TTC549 (cell line): ENCODE data around the gene NDUFAF5.
A peak's percentile ranks its signal among the peaks of the same experiment; 100 is the strongest.

Source experiments
- FAIRE-seq: peaks from 2 replicates; lab custom pipeline; 2012; peaks lifted over from hg19 to GRCh38; lab: Jason Lieb, UNC

The NDUFAF5 gene

DNA sequence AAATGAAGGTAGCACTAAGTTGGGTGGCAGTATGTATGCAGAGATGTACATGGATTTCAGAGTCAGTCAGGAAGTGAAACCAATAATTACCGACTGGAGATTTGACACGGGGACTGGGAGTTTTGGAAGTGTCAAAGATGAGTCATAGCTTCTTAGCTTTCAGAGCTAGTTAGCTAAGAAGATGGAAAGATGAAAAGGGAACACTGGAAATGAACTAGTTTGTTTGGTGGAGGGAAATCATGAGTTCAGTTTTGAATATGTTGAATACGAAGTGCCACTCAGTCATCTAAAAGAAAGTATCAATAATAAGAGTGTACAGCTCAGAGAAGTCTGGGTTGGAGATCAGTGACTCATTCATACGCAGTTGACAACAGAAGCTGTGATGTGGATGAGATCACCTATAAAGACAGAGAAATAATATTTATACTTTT lies 7.6 kb upstream of the NDUFAF5 start:
- FAIRE-seq: no peak

DNA sequence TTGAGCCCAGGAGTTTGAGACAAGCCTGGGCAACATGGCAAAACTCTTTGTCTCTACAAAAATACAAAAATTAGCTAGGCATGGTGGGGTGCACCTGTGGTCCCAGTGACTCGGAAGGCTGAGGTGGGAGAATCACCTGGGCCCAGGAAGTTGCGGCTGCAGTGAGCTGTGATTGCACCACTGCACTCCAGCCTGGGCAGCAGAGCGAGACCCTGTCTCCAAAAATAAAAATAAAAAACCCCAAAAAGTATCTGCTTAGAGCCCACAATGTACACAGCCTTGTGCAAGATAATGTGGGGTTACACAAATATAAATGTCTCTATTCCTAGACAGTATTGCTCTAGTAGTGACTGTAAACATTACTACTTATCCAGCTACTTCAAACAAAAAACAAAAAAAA lies 6.0 kb upstream of the NDUFAF5 start:
- no peak for FAIRE-seq

DNA sequence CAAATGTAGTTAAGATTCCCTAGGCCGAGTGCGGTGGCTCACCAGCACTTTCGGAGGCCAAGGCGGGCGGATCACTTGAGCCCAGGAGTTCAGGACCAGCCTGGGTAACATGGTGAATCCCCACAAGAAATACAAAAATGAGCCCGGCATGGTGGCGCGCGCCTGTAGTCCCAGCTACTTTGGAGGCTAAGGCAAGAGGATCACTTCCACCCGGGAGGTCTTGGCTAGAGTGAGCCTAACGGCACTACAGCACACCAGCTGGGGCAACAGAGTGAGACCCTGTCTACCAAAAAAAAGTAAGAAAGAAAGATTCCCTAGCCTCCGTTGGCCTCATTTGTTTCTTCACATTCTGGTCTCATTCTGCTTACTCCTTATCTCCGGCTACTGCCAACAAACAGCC lies 1.3 kb upstream of the NDUFAF5 start:
- no peak for FAIRE-seq

DNA sequence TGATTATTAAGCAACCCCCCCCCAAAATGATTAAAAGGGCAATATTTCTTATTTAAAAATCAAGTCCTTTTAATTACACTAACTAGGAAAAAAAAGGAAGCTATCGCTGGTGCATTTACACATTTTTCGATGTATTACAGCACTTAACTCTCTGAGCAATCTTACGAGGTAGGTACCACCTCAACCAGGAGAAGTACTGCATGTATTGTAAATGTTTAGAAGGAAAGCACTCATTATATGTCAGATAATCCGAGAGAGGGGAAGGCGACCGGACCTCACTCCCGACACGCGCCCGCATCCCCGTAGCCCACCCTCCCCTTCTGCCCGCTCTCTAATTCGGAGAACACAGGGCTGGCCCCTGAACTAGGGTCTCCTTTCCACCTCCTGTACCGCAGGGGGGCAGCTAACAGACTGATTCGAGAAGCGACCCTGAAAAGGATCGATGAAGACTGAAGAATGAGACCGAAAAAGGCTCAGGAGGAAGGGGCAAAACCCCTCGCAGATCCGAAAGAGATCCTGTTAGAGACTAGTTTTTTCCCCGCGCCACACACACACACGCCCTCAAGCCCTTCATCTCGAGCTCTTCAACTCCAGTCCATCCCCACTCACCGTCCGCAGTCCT lies 446 bp upstream of the NDUFAF5 start:
- FAIRE-seq: no peak

DNA sequence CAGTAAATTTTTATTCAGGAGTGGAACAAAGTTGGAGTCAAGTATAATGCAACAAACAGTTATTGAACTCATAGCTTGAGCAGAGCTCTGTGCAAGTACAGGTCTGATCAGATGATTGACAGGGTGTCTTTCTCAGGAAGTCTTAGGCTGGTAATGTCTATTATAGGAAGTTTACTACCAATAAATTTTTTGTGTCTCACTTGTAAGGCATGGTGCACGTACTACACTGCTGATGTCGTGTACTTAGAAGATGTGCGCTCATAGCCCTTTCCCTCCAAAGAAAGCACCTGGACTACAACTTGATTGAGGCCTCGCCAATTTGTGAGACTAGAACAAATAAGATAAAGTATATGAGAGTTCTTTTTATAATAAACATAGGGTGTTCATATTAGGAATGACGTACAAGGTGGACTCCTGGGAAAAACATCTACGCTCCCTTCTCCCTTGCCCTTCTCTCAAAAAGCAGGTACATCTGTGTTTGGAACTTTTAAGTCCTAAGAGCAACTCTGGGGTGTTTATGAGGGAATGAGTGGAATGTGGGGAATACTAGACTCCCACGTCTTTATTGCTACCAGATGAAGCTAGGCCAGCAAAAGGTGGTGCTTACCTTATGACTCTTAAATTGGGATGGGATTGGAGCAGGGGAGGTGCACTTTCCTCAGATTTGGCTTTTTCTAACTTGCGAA lies 1.5 kb downstream of the NDUFAF5 start:
- no peak for FAIRE-seq

DNA sequence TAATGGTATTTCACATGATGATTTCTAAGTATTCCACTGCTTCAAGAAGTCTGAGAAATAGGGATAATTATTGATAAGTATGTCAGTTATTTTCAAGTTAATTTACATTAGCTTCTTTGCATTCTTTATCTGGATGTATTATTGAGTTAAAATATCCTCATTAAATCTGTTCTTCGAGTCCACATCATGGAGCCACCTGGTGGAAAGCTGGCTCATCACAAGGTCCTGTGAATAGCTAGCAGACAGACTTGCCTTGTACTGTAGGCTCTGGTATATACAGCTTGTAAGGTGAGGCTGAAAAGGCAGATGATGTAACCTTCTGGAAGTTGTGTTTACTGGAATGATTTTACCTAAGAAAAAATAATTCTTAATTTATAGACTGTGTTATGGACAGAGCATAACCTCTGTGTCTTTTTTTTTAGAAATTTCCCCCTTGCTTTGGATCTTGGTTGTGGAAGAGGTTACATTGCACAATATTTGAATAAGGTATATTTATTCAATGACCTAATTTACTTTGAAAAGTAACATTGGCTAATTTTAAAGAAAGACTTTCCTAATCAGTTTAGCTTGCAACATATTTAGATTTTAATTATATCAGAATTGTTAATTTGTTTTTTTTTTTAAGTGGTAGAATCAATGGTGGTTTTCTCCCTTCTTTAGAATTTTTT lies 3.5 kb downstream of the NDUFAF5 start:
- FAIRE-seq: peak; percentile 75

DNA sequence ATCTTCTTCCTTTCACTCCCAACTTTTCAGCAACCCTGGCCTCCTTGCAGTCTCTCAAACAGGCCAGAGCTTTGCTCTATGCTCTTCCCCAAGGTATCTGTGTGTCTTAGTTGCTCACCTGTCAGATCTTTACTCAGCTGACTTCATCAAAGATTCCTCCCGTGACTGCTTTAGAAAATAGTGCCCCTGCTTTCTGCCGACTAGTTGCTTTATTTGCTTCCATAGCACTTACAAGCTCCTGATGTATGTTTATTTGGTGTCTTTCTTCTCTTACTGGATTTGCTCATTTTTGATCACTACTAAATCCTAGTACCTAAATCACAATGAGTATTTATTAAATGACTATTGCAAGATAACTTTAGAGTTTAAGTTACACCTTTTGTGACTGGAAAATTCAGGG lies 5.9 kb downstream of the NDUFAF5 start:
- no peak for FAIRE-seq

DNA sequence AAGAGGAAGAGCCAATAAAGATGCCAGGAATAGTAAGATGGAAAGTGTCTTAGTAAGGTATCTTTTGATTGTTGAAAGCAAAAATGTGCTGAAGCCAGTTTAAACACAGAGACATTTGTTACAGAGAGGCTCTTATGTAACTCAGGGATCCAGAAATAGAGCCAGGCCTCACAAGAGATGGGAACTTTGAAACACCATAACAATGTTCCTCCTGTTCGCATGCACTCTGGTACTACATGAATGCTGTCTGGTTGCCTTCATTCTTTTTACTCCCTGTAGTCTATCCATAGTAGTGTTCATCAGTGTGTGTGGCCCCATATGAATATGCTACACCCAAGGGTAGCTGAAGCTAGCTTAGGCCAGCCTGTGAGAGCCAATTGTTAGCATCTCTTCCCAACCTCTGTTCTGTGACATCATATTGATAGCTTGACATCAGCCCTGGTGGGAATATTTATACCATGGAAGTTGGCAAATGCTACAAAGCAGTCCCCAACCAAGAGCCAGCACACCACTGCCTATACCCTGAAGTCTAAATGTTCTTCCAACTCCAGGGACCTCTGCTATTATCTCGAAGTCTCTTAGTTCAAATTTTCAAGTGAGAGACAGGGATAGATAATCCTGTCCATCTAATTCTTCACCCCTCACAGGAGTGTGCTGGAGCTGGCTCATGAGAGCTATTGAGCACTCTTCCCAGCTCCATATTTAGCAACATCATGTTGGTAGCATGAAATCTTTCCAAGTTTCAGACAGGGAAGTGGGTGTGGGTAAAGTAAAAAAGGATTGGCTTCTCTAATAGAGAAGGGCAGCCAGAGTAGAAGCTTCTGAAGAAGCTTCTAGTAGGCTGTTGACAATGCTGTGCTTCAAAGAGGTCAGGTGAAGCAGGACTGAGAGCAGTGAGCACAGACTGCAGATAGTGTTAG lies 7.0 kb downstream of the NDUFAF5 start:
- FAIRE-seq: no peak

DNA sequence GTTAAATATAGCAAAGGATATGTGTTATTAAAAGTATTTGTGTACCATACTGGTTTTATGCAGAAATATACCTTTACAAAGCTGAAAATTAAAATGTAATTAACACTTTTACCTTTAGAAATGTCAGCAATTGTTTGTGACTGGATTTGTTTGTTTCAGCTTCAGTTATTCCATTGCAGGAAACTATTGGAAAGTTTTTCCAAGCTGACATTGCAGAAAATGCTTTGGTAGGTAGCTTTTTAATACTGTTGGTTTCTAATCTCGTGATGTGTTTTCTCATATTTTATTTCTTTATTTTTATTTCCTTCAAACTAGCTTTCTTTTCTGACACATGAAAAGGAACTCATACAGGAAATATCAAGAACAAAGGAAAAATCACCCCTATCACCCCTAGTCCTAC lies 8.2 kb downstream of the NDUFAF5 start:
- FAIRE-seq: no peak

DNA sequence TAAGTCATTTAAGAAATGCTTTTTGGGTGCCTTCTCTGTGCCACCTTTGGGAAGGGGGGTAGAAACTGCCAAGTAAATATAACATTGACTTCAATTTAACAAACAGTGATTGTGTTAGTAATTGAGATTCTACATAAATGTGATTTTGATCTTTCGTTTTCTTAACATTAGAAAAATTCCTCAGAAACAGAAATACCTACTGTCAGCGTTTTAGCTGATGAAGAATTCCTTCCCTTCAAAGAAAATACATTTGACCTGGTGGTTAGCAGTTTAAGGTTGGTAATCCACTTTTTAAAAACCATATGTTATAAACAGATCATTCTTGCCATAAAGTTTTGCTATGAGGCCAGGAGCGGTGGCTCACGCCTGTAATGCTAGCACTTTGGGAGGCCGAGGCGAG lies 9.8 kb downstream of the NDUFAF5 start:
- no peak for FAIRE-seq

DNA sequence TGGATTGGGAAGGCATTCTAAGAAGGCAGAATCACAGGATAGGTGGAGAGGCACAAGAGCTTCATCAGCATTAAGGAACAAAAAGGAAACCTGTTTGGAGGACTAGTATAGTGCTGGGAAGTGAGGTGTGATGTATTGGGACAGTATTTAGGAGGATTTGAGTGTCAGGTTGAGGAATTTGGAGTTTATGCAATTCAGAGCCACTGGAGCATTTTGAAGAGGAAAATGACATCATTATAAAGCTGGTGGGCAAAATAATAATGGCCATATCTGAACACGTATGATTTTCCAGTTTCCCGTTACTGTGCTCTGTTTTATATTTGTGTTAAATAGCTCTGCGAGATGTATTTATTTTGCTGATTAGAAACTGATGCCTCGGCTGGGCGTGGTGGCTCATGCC lies 14.2 kb downstream of the NDUFAF5 start:
- no peak for FAIRE-seq

DNA sequence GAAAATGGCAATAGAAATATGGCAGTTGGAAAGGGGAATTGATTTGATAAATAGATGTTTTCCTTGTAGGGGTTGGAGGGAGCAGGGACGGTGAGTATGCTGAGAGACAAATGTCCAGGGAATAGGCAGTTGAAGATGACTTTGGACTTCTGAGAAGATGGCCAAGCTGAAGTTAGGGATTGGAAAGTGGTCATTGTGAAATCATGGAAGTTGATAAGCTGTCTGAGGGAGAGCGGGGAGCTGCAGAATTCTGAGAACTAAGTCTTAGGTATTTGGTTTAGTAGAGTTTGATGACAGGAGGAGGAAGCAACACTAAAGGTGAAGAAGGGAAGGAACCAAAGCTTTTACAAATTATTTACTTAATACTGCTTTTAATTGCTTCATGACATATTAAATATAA lies 15.1 kb downstream of the NDUFAF5 start:
- no peak for FAIRE-seq

DNA sequence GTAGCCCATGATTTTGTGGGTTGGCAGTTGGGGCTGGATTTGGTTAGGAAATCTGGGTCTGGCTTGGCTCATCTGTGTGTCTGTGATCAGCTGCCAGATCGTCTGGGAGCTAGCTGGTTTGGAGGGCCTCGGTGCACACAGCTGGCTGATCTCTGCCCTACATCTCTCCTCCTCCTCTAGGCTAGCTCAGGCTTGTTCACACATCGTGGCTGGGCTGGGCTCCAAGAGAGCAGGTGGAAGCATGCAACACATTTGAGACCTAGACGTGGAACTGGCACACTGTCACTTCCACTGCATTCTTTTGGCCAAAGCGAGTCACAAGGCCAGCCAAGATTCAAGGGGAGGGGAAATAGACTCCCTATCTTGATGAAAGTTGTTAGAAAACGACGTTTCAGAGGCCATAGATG lies 15.9 kb downstream of the NDUFAF5 start:
- FAIRE-seq: no peak

DNA sequence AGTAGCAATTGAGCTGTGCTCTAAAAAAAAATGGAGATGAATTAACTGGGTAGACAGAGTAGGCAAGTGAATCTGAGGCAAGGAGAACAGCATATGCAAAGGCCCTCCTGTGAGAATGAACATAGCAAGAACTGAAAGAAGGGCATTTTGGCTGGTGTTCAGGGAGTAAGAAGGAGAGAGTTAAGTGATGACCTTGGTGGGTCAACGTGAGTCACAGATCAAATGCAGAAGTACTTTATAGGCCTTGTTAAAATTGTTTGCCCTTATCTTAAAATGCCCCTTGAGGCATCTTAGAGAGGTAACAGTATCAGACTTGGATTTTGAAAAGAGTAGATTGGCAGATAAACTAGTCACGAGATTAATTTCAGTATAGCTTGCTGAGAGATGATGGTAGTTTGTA lies 24.5 kb downstream of the NDUFAF5 start:
- no peak for FAIRE-seq

DNA sequence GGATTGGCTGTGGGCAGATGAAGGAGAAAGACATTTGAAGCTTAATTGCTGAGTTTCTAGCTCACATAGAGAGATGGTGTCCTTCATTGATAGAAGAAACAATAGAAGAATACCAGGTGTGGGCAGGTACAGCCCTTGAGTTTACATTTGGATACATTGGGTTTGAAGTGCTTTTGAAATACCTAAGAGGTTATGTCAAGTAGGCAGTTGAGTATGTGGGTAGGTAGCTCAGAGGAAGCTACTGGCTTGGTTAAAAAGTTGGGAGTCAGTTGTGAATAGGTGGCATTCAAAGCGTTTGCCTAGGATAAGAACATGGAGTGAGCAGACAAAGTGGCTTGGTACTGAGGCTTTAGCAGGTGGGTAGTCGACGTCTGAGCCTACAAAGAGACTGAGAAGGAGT lies 25.0 kb downstream of the NDUFAF5 start:
- FAIRE-seq: no peak

DNA sequence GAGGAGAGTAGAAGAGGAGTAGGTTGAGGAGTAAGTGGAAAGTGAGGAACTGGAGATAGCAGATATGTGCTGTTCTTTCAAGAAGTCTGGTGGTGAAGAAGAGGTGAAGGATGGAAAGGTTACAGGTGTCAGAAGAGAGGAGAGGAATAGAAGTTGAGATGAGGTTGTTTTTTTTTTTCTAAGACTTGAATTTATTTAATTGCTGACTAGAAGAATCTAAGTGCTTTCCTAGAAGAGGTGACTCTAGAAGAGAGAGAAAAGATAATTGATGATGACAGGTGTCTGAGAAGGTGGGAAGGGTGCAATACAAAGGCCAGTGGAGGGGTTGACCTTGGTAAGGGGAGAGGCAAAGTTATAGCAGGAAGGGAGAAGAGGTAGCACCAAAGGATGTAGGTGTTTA lies 25.6 kb downstream of the NDUFAF5 start:
- FAIRE-seq: no peak

DNA sequence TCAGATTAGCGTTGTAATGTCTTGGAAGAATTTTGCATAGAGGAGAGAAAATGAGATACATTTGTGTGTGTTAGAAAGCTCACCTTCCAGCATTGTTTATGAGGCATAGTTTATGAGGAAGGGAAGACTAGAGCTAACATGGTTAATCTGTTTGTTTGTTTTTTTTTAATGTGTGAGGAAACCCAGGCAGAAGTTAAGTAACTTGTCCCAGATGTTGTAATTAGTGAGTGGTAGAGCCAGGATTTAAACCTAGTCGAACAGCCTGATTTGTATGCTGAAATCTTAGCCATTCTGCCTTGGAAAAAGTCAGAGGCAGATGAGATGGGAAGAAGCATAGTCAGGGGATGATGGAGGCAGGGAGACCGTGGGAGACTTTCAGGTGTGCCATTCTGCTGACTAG lies 29.1 kb downstream of the NDUFAF5 start:
- no peak for FAIRE-seq

DNA sequence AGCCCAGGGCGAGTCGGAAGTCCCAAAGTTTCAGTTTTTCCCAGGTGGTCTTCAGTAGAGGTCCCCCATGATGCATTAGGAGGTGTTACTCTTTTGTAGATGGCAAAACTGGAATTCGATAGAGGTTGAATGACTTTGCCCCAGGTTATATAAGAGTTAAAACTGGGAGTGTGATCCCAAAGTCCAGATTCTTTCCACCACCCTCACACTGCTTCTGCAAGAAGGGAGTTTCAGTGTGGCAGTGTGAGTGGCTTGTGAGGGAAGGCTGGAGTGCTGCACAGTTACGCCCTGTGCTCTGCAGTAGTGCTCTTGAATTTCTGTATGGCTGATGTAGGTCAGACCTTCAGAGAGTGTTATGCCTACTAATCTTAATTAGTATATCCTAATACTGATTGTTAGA lies 29.8 kb downstream of the NDUFAF5 start:
- FAIRE-seq: no peak

DNA sequence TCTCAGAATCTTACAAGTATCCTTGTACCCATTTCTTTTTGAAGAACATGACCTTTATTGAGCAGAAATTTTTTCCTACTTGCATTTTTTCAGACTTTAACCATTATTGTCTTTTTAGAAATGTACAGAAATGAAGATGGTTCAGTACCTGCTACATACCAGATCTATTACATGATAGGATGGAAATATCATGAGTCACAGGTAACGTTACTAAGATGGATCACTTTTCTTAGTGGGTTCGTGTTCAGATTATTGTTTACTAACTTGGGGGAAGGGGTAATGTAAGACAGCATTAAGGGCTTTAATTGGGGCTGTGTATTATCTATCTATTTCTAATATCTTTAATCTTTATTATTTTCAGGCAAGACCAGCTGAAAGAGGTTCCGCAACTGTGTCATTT lies 31.9 kb downstream of the NDUFAF5 start:
- FAIRE-seq: no peak

DNA sequence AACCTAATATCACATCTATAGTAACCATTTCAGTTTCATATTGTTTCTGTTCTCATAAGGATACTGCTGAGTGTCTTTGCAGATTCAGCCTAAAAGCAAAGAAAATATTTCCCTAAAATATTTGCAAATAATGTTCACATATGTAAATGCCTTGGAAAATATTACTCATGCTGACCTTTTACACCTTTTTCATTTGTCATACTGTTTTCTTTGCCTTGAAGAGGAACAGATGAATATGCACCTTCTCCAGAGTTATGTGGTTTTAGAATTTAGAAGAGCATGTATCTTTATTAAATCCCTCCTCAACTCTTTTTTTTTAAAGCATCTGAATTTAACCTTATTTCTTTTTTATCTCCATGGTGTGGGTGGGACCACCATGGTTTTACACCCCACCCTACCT lies 32.5 kb downstream of the NDUFAF5 start:
- no peak for FAIRE-seq

DNA sequence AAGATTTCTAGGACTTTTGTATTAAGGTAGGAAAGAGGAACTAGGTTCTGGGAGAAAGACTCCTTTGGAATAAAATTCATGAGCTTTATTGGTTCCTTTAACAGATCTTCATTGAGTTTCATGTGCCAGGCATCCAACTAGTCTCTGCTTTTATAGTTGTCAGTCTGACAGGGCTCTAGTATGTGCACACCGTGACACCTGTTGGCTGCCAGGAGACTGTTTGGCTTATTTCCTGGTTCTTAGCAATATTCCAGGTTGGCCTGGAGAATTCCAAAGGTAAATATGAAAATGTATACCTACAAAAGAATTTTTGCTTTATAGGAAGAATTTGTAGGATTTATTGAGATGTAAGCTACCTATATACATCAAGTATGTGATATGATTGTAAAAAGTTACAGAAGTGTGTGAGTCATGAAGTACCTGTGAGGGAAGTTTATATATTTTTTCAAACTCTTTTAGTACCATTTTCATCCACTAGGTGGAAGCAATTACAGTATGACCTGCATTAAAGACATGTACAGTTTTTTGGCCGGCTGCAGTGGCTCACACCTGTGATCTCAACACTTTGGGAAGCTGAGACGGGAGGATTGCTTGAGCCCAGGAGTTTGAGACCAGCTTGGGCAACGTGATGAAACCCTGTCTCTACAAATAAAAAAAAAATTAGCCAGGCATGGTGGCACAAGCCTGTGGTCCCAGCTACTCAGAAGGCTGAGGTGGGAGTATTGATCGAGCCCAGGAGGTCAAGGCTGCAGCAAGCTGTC lies 35.2 kb downstream of the NDUFAF5 start:
- FAIRE-seq: no peak

DNA sequence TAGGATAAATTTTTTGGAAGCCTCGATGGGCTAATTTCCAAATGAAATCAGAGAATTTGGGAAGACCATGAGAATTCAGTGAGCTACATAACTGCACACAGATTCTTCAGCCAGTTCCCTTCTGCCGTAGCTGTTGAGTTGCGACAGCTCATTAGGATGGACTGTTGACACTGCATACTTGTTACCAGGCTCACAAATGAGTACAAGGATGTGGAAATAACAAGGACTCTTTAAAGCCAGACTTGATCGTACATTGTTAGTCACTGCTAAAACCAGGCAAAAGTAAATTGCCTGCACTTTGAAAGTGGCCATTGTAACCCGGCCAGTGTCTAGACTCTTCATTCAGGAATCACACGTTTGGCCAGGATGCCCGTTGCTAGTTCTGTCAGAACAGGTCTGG lies 37.0 kb downstream of the NDUFAF5 start:
- no peak for FAIRE-seq
